Measurements from ENCODE around the gene IL16.

IL16 gene

DNA sequence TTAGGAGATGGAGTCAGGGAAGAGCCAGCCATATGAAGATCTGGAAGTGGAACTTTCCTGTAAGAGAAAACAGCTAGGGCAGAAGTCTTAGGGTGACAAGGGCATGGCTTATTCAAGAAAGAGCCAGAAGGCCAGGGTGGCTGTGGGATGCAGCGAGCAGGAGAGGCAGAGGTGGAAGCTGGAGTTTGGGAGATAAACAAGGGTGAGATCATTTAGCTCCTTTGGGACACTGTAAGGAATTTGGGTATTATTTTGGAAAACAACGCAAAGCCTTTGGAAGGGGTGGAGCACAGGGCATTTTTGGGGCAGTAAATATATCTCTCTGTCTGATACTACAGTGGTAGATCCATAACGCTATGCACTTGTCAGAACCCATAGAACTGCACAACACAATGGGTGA is 5.0 kb upstream of the IL16 start:
- no peaks in the 10 kb centered on the region for H3K9me3 ChIP-seq (replicated peaks; ENCODE audit: insufficient read depth, low read length)
- no peaks in the 10 kb centered on the region for H3K27me3 ChIP-seq (replicated peaks; ENCODE audit: insufficient read depth, low read length)
- H3K4me3 ChIP-seq (ENCODE audit: low read length), result no peak overlapping the region
- H3K9ac ChIP-seq (ENCODE audit: low read length), result no peak overlapping the region
- H2AFZ ChIP-seq (ENCODE audit: low read length), result no peak overlapping the region
- no peak for TF ChIP-seq EZH2phosphoT487 (IDR thresholded peaks at IDR 0.05; ENCODE audit: low read length)
- no peaks in the 10 kb centered on the region for H3F3A ChIP-seq (ENCODE audit: insufficient read depth, low read length)
- no peak overlapping the region for H3K27ac ChIP-seq (ENCODE audit: low read length)
- H4K20me1 ChIP-seq (ENCODE audit: insufficient read depth, low read length), result no peaks in the 10 kb centered on the region
- no peak for DNase-seq
- H3K4me2 ChIP-seq (ENCODE audit: low read depth, low read length), result no peak overlapping the region
- no peaks in the 10 kb centered on the region for H3K79me2 ChIP-seq (ENCODE audit: low read length)
- no peaks in the 10 kb centered on the region for H3K9me2 ChIP-seq (replicated peaks; ENCODE audit: insufficient read depth, low read length)
- H3K36me3 ChIP-seq (replicated peaks; ENCODE audit: insufficient read depth, low read length), result no peaks in the 10 kb centered on the region
- no peaks in the 10 kb centered on the region for H3K4me1 ChIP-seq (ENCODE audit: low read length)

DNA sequence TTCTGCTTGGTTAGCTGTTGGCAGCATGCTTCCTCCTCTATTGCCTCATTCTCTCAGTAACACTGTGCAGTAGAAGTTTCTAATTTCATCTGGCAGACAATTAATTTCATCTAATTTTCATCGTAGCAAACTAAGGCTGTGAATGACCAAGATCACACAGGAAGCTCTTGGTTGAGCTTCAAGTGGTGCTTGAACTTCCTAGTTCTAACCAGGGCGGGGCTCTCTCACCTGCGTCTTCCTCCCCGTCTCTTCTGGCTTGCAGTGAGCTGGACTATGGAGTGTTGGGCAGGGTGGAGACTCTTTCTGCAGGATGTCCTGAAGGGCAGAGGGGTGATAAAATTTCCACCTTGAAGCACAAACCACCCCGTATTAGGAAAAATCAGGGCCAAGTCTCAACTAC is 2.0 kb upstream of the IL16 start:
- no peak for DNase-seq
- no peaks in the 10 kb centered on the region for H3K27me3 ChIP-seq (replicated peaks; ENCODE audit: insufficient read depth, low read length)

DNA sequence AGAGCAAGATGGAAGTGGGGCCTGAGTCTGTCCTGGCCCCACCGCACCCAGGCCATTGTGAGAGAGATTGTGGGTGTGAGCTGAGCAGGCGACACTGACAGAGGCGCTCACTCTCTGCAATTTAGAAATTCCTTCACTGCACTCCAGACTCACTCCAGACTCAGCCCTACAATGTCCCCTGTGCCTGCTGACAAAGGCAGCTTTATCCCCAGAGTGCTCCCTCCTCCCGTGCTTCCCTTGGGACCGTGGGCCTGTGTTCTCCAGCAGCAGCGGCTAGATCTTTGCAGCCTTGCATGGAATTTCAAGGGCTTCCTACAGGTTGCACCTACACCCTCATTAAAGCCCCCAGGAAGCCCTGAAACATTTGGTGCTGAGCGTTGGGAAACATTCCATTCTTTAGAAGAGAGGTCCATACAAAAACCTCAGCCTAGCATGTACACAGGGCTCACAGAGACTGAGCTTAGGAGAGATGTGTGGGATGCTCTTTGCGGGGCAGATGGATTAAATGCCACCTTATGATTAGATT is 1.3 kb upstream of the IL16 start:
- Histone ChIP-seq H3K27me3 (replicated peaks; ENCODE audit: insufficient read depth, low read length) (no peaks in the 10 kb centered on the region), H3K36me3 (replicated peaks; ENCODE audit: insufficient read depth, low read length) (no peaks in the 10 kb centered on the region), H4K20me1 (ENCODE audit: insufficient read depth, low read length) (no peaks in the 10 kb centered on the region), H3K9me3 (replicated peaks; ENCODE audit: insufficient read depth, low read length) (no peaks in the 10 kb centered on the region), H3K4me1 (ENCODE audit: low read length) (no peaks in the 10 kb centered on the region), H3K79me2 (ENCODE audit: low read length) (no peaks in the 10 kb centered on the region), H3K4me2 (ENCODE audit: low read depth, low read length) (no peak overlapping the region), H3K4me3 (ENCODE audit: low read length) (no peak overlapping the region), H3F3A (ENCODE audit: insufficient read depth, low read length) (no peaks in the 10 kb centered on the region), H3K9me2 (replicated peaks; ENCODE audit: insufficient read depth, low read length) (no peaks in the 10 kb centered on the region), H3K27ac (ENCODE audit: low read length) (no peak overlapping the region), H3K9ac (ENCODE audit: low read length) (no peak overlapping the region), H2AFZ (ENCODE audit: low read length) (no peak overlapping the region)
- DNase-seq, result no peak
- TF ChIP-seq EZH2phosphoT487 (IDR thresholded peaks at IDR 0.05; ENCODE audit: low read length) (no peak), EZH2 (optimal IDR thresholded peaks at IDR 0.05; ENCODE audit: low read depth, low read length) (no peak), CTCF (IDR thresholded peaks at IDR 0.05; ENCODE audit: low read length) (no peak)

More for the DNA sequence above, 2.0 kb upstream of the IL16 start:
- H3K9me3 ChIP-seq (replicated peaks; ENCODE audit: insufficient read depth, low read length), result no peaks in the 10 kb centered on the region
- H3K36me3 ChIP-seq (replicated peaks; ENCODE audit: insufficient read depth, low read length), result no peaks in the 10 kb centered on the region
- no peaks in the 10 kb centered on the region for H3K9me2 ChIP-seq (replicated peaks; ENCODE audit: insufficient read depth, low read length)
- H4K20me1 ChIP-seq (ENCODE audit: insufficient read depth, low read length), result no peaks in the 10 kb centered on the region
- H3K4me1 ChIP-seq (ENCODE audit: low read length), result no peaks in the 10 kb centered on the region
- no peak overlapping the region for H3K9ac ChIP-seq (ENCODE audit: low read length)
- H3K79me2 ChIP-seq (ENCODE audit: low read length), result no peaks in the 10 kb centered on the region
- TF ChIP-seq EZH2phosphoT487 (IDR thresholded peaks at IDR 0.05; ENCODE audit: low read length), result no peak
- TF ChIP-seq CTCF (IDR thresholded peaks at IDR 0.05; ENCODE audit: low read length), result no peak
- TF ChIP-seq EZH2 (optimal IDR thresholded peaks at IDR 0.05; ENCODE audit: low read depth, low read length), result no peak
- H3F3A ChIP-seq (ENCODE audit: insufficient read depth, low read length), result no peaks in the 10 kb centered on the region
- H3K4me2 ChIP-seq (ENCODE audit: low read depth, low read length), result no peak overlapping the region
- no peak overlapping the region for H3K4me3 ChIP-seq (ENCODE audit: low read length)
- no peak overlapping the region for H2AFZ ChIP-seq (ENCODE audit: low read length)
- no peak overlapping the region for H3K27ac ChIP-seq (ENCODE audit: low read length)

DNA sequence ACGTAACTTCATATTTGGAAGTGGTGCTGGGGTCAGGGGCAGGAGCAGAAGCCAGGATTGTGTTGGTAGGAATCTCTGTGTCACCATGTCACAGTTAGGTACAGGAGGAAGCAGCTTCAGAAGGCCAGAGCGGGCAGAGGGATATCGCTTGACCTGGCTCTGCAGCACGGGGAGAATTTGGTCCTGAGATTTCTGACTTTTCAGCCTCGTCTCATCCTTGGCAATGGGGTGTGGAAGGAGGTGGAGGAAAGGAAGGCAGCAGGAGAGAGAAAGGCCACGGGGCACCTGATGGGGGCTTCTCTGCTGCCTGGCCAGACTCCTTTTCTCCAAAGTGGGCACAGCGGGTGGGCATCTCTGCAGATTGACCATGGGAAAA is 564 bp downstream of the IL16 start:
- H3K27me3 ChIP-seq (replicated peaks; ENCODE audit: insufficient read depth, low read length), result no peaks in the 10 kb centered on the region
- no peak overlapping the region for H3K9ac ChIP-seq (ENCODE audit: low read length)
- no peaks in the 10 kb centered on the region for H4K20me1 ChIP-seq (ENCODE audit: insufficient read depth, low read length)
- H2AFZ ChIP-seq (ENCODE audit: low read length), result no peak overlapping the region
- no peaks in the 10 kb centered on the region for H3K9me3 ChIP-seq (replicated peaks; ENCODE audit: insufficient read depth, low read length)
- no peaks in the 10 kb centered on the region for H3K36me3 ChIP-seq (replicated peaks; ENCODE audit: insufficient read depth, low read length)
- H3K27ac ChIP-seq (ENCODE audit: low read length), result no peak overlapping the region
- no peak for DNase-seq
- H3K4me2 ChIP-seq (ENCODE audit: low read depth, low read length), result no peak overlapping the region
- H3K4me1 ChIP-seq (ENCODE audit: low read length), result no peaks in the 10 kb centered on the region
- H3F3A ChIP-seq (ENCODE audit: insufficient read depth, low read length), result no peaks in the 10 kb centered on the region
- H3K9me2 ChIP-seq (replicated peaks; ENCODE audit: insufficient read depth, low read length), result no peaks in the 10 kb centered on the region
- no peak overlapping the region for H3K4me3 ChIP-seq (ENCODE audit: low read length)
- H3K79me2 ChIP-seq (ENCODE audit: low read length), result no peaks in the 10 kb centered on the region
- TF ChIP-seq EZH2phosphoT487 (IDR thresholded peaks at IDR 0.05; ENCODE audit: low read length) (no peak), EZH2 (optimal IDR thresholded peaks at IDR 0.05; ENCODE audit: low read depth, low read length) (no peak), CTCF (IDR thresholded peaks at IDR 0.05; ENCODE audit: low read length) (no peak)
